22Rv1 (cell line): ENCODE data around the gene GNAT2.

Experiments
- CTCF ChIP-seq: fragments of 450-650 bp; IDR thresholded peaks from 2 replicates; pipeline ENCODE4 v1.5.1; 2017; ENCODE audit warnings: mild to moderate bottlenecking
- ZFX ChIP-seq: fragments of 450-650 bp; IDR thresholded peaks from 2 replicates; pipeline ENCODE4 v1.6.1; 2017; ENCODE audit warnings: antibody characterized with exemption, borderline replicate concordance

- no peak for TF ChIP-seq CTCF
- TF ChIP-seq ZFX, result no peak
These were observed 5.8 kb upstream of the GNAT2 start for GRCh38 chr1:109625176-109625575.
